NOMO-1 (cell line): ENCODE results near the gene ARL14EPL.

Source experiments
- DNase-seq, 2 experiments: peaks; one replicate each; lab custom pipeline; 2025; ENCODE audit not compliant: unreplicated experiment in 2 of 2; lab: John Stamatoyannopoulos, UW

ARL14EPL gene

GRCh38 chr5:116032094-116032517 lies at the start of gene ARL14EPL:
Gene ARL14EPL (plus strand): TSS chr5:116032472. CDS start chr5:116051466, 18,994 bp downstream.
- peak; percentile 84 to 96 for DNase-seq

GRCh38 chr5:115983519-115983918 lies 48.8 kb upstream of the ARL14EPL start:
- DNase-seq: no peak

- no peak for DNase-seq
Observed at GRCh38 chr5:115985802-115986757, 46.2 kb upstream of the ARL14EPL start.

GRCh38 chr5:115988002-115988401 lies 44.3 kb upstream of the ARL14EPL start:
- no peak for DNase-seq

GRCh38 chr5:115992848-115993350 lies 39.4 kb upstream of the ARL14EPL start:
- DNase-seq: no peak

- no peak for DNase-seq
Observed at GRCh38 chr5:115995351-115995750, 36.9 kb upstream of the ARL14EPL start.

- DNase-seq: no peak
Observed at GRCh38 chr5:116002116-116002906, 30.0 kb upstream of the ARL14EPL start.

GRCh38 chr5:116004248-116004647 lies 28.0 kb upstream of the ARL14EPL start:
- DNase-seq: no peak

- peak in 1 of 2 experiments; percentile 14 for DNase-seq
Observed at GRCh38 chr5:116009806-116010205, 22.5 kb upstream of the ARL14EPL start.

- DNase-seq: no peak
Observed at GRCh38 chr5:116011046-116011445, 21.2 kb upstream of the ARL14EPL start.

GRCh38 chr5:116013207-116013785 lies 19.0 kb upstream of the ARL14EPL start:
- no peak for DNase-seq

GRCh38 chr5:116013936-116014335 lies 18.3 kb upstream of the ARL14EPL start:
- DNase-seq: no peak

GRCh38 chr5:116023619-116024018 lies 8.7 kb upstream of the ARL14EPL start:
- DNase-seq: no peak

GRCh38 chr5:116025866-116026265 lies 6.4 kb upstream of the ARL14EPL start:
- DNase-seq: no peak

GRCh38 chr5:116032991-116033390 lies 719 bp downstream of the ARL14EPL start:
- DNase-seq: no peak

GRCh38 chr5:116035123-116035522 lies 2.9 kb downstream of the ARL14EPL start:
- DNase-seq: no peak

GRCh38 chr5:116037236-116037822 lies 5.1 kb downstream of the ARL14EPL start:
- DNase-seq: no peak

- peak; percentile 74 to 81 for DNase-seq
Observed at GRCh38 chr5:116038817-116039216, 6.5 kb downstream of the ARL14EPL start.

- DNase-seq: no peak
Observed at GRCh38 chr5:116042375-116042774, 10.1 kb downstream of the ARL14EPL start.

- no peak for DNase-seq
Observed at GRCh38 chr5:116044073-116044472, 11.8 kb downstream of the ARL14EPL start.

- no peak for DNase-seq
Observed at GRCh38 chr5:116045821-116046220, 13.5 kb downstream of the ARL14EPL start.
